Measurements from ENCODE around the gene FOXO6. TPM values are rescaled to one million over a fixed set of nuclear protein-coding genes. Genes with fewer than 3 reads are reported as not detected.

The FOXO6 gene
- total and polyA plus RNA-seq, 9 of the 15 experiments (the other 6 are each of a cell fraction or from before 2014, with no cell fraction given): 0.04 to 0.31 (median 0.12) TPM; not detected in 5

DNA sequence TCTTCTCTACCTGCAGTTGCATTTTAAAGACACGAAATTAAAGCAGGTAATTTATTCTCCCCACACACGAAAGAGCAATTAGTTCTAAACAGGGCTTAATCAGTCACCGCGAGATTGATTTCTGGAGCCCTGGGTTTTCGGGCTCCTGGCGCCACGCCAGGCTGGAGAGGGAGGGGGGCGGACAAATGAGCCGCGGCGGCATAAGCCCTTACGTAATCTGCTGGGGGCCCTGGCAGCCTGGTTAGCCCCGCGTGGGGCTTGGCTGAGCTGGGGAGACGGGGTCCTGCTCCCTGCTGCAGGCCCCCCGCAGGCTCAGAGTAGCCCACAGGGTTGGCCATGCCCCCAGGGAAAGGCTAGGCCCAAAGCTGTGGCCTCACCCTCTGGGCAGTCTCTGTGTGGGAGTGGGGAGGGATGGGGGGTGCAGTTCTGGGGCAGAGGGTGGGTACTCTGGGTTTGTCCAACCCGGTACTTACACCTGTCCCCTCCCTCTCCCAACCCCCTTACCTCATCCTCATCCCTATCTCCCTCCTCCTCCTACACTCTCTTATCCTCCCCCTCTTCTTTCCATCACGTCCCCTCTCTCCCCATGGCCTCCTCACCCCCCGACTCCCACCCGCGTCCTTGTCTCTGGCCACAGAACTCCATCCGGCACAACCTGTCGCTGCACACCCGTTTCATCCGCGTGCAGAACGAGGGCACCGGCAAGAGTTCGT lies 19.9 kb downstream of the FOXO6 start (continued):
- TF ChIP-seq, protein P1, sequence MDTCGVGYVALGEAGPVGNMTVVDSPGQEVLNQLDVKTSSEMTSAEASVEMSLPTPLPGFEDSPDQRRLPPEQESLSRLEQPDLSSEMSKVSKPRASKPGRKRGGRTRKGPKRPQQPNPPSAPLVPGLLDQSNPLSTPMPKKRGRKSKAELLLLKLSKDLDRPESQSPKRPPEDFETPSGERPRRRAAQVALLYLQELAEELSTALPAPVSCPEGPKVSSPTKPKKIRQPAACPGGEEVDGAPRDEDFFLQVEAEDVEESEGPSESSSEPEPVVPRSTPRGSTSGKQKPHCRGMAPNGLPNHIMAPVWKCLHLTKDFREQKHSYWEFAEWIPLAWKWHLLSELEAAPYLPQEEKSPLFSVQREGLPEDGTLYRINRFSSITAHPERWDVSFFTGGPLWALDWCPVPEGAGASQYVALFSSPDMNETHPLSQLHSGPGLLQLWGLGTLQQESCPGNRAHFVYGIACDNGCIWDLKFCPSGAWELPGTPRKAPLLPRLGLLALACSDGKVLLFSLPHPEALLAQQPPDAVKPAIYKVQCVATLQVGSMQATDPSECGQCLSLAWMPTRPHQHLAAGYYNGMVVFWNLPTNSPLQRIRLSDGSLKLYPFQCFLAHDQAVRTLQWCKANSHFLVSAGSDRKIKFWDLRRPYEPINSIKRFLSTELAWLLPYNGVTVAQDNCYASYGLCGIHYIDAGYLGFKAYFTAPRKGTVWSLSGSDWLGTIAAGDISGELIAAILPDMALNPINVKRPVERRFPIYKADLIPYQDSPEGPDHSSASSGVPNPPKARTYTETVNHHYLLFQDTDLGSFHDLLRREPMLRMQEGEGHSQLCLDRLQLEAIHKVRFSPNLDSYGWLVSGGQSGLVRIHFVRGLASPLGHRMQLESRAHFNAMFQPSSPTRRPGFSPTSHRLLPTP (IDR thresholded peaks at IDR 0.05; ENCODE audit: borderline replicate concordance, extremely low read depth, insufficient read length): no peak
- TF ChIP-seq FOXA1 (IDR thresholded peaks at IDR 0.05; ENCODE audit: borderline replicate concordance) (no peak), ZFP30 (CRISPR knock-in tag; IDR thresholded peaks at IDR 0.05; ENCODE audit: borderline replicate concordance) (no peak), CHD2 (IDR thresholded peaks at IDR 0.05; ENCODE audit: low read depth, low read length) (peak; percentile 37; the same call in 1 of the 2 replicates), ATF7 (IDR thresholded peaks at IDR 0.05) (0 out of 2 replicates have a peak, but pooled peaks have one; percentile 18), DPF2 (IDR thresholded peaks at IDR 0.05) (no peak), TCFL5 (CRISPR knock-in tag; conservative IDR thresholded peaks at IDR 0.05) (no peak), PYGO2 (tag; IDR thresholded peaks at IDR 0.05) (no peak), THAP12 (CRISPR knock-in tag; IDR thresholded peaks at IDR 0.05) (no peak), CHCHD3 (CRISPR knock-in tag; IDR thresholded peaks at IDR 0.05) (no peak), ZNF76 (CRISPR knock-in tag; IDR thresholded peaks at IDR 0.05; ENCODE audit: borderline replicate concordance) (no peak), ZKSCAN3 (CRISPR knock-in tag; IDR thresholded peaks at IDR 0.05) (no peak), ZC3H11A (IDR thresholded peaks at IDR 0.05; ENCODE audit: low read depth, low read length) (no peak)
- TF ChIP-seq, protein P2, sequence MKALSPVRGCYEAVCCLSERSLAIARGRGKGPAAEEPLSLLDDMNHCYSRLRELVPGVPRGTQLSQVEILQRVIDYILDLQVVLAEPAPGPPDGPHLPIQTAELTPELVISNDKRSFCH (CRISPR knock-in tag; IDR thresholded peaks at IDR 0.05): no peak
- TF ChIP-seq, protein P2 (tag; IDR thresholded peaks at IDR 0.05): no peak
- TF ChIP-seq, protein P3, sequence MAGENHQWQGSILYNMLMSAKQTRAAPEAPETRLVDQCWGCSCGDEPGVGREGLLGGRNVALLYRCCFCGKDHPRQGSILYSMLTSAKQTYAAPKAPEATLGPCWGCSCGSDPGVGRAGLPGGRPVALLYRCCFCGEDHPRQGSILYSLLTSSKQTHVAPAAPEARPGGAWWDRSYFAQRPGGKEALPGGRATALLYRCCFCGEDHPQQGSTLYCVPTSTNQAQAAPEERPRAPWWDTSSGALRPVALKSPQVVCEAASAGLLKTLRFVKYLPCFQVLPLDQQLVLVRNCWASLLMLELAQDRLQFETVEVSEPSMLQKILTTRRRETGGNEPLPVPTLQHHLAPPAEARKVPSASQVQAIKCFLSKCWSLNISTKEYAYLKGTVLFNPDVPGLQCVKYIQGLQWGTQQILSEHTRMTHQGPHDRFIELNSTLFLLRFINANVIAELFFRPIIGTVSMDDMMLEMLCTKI (IDR thresholded peaks at IDR 0.05; ENCODE audit: partially characterized antibody): no peak
- TF ChIP-seq, protein P4, sequence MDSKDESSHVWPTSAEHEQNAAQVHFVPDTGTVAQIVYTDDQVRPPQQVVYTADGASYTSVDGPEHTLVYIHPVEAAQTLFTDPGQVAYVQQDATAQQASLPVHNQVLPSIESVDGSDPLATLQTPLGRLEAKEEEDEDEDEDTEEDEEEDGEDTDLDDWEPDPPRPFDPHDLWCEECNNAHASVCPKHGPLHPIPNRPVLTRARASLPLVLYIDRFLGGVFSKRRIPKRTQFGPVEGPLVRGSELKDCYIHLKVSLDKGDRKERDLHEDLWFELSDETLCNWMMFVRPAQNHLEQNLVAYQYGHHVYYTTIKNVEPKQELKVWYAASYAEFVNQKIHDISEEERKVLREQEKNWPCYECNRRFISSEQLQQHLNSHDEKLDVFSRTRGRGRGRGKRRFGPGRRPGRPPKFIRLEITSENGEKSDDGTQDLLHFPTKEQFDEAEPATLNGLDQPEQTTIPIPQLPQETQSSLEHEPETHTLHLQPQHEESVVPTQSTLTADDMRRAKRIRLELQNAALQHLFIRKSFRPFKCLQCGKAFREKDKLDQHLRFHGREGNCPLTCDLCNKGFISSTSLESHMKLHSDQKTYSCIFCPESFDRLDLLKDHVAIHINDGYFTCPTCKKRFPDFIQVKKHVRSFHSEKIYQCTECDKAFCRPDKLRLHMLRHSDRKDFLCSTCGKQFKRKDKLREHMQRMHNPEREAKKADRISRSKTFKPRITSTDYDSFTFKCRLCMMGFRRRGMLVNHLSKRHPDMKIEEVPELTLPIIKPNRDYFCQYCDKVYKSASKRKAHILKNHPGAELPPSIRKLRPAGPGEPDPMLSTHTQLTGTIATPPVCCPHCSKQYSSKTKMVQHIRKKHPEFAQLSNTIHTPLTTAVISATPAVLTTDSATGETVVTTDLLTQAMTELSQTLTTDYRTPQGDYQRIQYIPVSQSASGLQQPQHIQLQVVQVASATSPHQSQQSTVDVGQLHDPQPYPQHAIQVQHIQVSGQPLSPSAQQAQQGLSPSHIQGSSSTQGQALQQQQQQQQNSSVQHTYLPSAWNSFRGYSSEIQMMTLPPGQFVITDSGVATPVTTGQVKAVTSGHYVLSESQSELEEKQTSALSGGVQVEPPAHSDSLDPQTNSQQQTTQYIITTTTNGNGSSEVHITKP (IDR thresholded peaks at IDR 0.05; ENCODE audit: partially characterized antibody): no peak

Data from K562 (cell line).